Thyroid gland (tissue), 4 donors: Measurements from ENCODE around the gene JPH4.

Source experiments
- CTCF ChIP-seq, 6 experiments: fragments of 200-600 bp in 3 of 6; fragments of 450-650 bp in 3 of 6; sonication (generic) in 3 of 6; IDR thresholded peaks; one replicate each; pipeline ENCODE4 v1.5.1; 2016 to 2019; ENCODE audit warnings: antibody characterized with exemption in 6 of 6, mild to moderate bottlenecking in 2 of 6, inconsistent platforms in 1 of 6, moderate library complexity in 1 of 6
- POLR2A ChIP-seq, 2 donors: fragments of 450-650 bp; IDR thresholded peaks; one replicate each; pipeline ENCODE4 v1.6.1; 2017; ENCODE audit warnings: antibody characterized with exemption in 2 of 2, mild to moderate bottlenecking in 2 of 2, moderate library complexity in 1 of 2

- TF ChIP-seq CTCF (IDR thresholded peaks at IDR 0.05) (no peak), POLR2A (IDR thresholded peaks at IDR 0.05) (no peak)
These were observed 38.5 kb downstream of the JPH4 start for GRCh38 chr14:23540141-23540469.
